Measurements from ENCODE around the gene CEP112.

- TF ChIP-seq CTCF (IDR thresholded peaks at IDR 0.05) (no peak), EZH2phosphoT487 (IDR thresholded peaks at IDR 0.05) (no peak), EZH2 (IDR thresholded peaks at IDR 0.05) (no peak)
These were observed 214.9 kb downstream of the CEP112 start for GRCh38 chr17:65977041-65977440.

All from neural progenitor cell (in vitro differentiated cells).